NCI-H82 (cell line): Measurements from ENCODE around the gene RPH3AL.
"Not testable (repeated sequence)": the region's sequence is repeated elsewhere in the genome, so short reads cannot be mapped to it uniquely, and the experiment has no call there.

ENCODE experiments used
- DNase-seq: peaks from one replicate; lab custom pipeline; 2025; lab: John Stamatoyannopoulos, UW

Gene RPH3AL

GRCh38 chr17:320139-320538, 32.5 kb downstream of the RPH3AL start:
- DNase-seq: peak; percentile 72

GRCh38 chr17:319266-319665, 33.3 kb downstream of the RPH3AL start:
- no peak for DNase-seq

GRCh38 chr17:317070-317469, 35.5 kb downstream of the RPH3AL start:
- not testable (repeated sequence) for DNase-seq

GRCh38 chr17:315399-315798, 37.2 kb downstream of the RPH3AL start:
- not testable (repeated sequence) for DNase-seq

GRCh38 chr17:314614-314944, 38.0 kb downstream of the RPH3AL start:
- not testable (repeated sequence) for DNase-seq

GRCh38 chr17:313911-314613, 38.5 kb downstream of the RPH3AL start:
- DNase-seq: no peak

- DNase-seq: no peak
These were observed 39.4 kb downstream of the RPH3AL start for GRCh38 chr17:313231-313630.

- DNase-seq: no peak
These were observed 40.0 kb downstream of the RPH3AL start for GRCh38 chr17:312476-313148.

GRCh38 chr17:311119-311782, 41.4 kb downstream of the RPH3AL start:
- no peak for DNase-seq

- DNase-seq: no peak
These were observed 42.2 kb downstream of the RPH3AL start for GRCh38 chr17:310111-311010.

GRCh38 chr17:309361-309888, 43.2 kb downstream of the RPH3AL start:
- no peak for DNase-seq

- no peak for DNase-seq
These were observed 44.7 kb downstream of the RPH3AL start for GRCh38 chr17:307741-308507.

- DNase-seq: no peak
These were observed 45.3 kb downstream of the RPH3AL start for GRCh38 chr17:307295-307691.

GRCh38 chr17:306536-307294, 45.9 kb downstream of the RPH3AL start:
- DNase-seq: no peak

GRCh38 chr17:306116-306515, 46.5 kb downstream of the RPH3AL start:
- no peak for DNase-seq

- DNase-seq: no peak
These were observed 47.3 kb downstream of the RPH3AL start for GRCh38 chr17:305090-305976.

GRCh38 chr17:304461-304860, 48.1 kb downstream of the RPH3AL start:
- DNase-seq: no peak

- no peak for DNase-seq
These were observed 49.4 kb downstream of the RPH3AL start for GRCh38 chr17:303168-303567.

- DNase-seq: no peak
These were observed 50.3 kb downstream of the RPH3AL start for GRCh38 chr17:302300-302698.
